GM19023 (cell line): ENCODE measurements around the gene DPEP2NB.

ENCODE experiments used
- ATAC-seq: cut with Tn5 transposase; IDR thresholded peaks from one replicate; pipeline ENCODE4 v1.9.1; 2021; ENCODE audit warnings: mild to moderate bottlenecking, moderate library complexity; ENCODE audit not compliant: unreplicated experiment

DPEP2NB gene

GRCh38 chr16:67964477-67965131 is 51.1 kb downstream of the DPEP2NB start:
- ATAC-seq: no peak

GRCh38 chr16:67963662-67964321 is 51.9 kb downstream of the DPEP2NB start:
- no peak for ATAC-seq
